HG03571 (cell line): ENCODE results near the gene FANCE.

Experiments
- ATAC-seq: cut with Tn5 transposase; IDR thresholded peaks from one replicate; pipeline ENCODE4 v1.9.1; 2021; ENCODE audit not compliant: unreplicated experiment

Gene FANCE, protein sequence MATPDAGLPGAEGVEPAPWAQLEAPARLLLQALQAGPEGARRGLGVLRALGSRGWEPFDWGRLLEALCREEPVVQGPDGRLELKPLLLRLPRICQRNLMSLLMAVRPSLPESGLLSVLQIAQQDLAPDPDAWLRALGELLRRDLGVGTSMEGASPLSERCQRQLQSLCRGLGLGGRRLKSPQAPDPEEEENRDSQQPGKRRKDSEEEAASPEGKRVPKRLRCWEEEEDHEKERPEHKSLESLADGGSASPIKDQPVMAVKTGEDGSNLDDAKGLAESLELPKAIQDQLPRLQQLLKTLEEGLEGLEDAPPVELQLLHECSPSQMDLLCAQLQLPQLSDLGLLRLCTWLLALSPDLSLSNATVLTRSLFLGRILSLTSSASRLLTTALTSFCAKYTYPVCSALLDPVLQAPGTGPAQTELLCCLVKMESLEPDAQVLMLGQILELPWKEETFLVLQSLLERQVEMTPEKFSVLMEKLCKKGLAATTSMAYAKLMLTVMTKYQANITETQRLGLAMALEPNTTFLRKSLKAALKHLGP

DNA sequence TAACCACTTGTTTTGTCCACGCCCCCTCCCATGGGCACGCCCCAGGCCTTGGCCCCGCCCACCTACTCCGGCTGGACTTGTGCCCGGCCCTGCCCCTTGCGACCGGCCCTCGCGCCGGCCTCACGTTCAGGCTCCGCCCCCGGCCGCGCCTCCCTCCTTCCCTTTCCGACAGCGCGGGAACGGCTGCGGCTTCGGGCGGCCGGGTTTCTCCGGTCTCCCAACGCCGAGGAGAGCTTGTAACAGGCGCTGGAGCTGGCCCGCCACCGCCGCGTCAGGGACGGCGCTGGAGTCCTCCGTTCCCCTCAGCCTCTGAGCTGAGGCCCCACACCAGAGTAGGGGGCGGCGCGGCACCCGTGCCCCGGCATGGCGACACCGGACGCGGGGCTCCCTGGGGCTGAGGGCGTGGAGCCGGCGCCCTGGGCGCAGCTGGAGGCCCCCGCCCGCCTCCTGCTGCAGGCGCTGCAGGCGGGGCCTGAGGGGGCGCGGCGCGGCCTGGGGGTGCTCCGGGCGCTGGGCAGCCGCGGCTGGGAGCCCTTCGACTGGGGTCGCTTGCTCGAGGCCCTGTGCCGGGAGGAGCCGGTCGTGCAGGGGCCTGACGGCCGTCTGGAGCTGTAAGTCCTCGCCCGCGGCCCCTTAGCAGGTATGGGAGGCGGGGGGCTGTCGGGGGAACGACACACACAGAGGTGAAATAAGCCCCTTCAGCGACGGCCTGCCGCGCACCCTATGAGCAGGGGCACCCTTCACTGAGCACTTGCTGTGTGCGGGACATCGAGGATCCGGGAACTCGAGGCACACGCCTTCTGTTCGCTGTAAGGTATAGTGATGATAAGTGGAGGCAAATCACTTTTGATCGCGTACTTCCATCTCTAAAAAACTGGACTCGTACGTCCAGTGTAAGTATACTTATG lies at the start of gene FANCE:
Gene FANCE (plus strand): TSS at position 156 of the 908 bp plus-strand sequence. CDS start 208 bp downstream, at position 364.
- peak; percentile 83 for ATAC-seq

DNA sequence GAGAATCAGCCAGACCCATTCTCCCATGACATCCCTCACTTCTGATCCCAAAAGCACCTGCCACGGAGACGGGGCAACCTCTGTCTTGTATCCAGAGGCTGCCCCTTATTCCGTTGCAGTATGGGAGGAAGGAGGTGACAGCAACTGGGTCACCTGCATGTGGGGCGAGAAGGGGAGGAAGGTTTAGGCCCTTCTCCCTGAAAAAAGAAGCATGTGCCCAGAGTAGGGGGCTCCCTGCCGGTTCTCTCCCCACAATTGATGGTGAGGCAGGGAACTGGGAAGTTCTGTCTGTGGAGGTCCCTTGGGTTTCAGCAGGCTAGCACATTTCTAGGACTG lies 49.3 kb upstream of the FANCE start:
- no peak for ATAC-seq

DNA sequence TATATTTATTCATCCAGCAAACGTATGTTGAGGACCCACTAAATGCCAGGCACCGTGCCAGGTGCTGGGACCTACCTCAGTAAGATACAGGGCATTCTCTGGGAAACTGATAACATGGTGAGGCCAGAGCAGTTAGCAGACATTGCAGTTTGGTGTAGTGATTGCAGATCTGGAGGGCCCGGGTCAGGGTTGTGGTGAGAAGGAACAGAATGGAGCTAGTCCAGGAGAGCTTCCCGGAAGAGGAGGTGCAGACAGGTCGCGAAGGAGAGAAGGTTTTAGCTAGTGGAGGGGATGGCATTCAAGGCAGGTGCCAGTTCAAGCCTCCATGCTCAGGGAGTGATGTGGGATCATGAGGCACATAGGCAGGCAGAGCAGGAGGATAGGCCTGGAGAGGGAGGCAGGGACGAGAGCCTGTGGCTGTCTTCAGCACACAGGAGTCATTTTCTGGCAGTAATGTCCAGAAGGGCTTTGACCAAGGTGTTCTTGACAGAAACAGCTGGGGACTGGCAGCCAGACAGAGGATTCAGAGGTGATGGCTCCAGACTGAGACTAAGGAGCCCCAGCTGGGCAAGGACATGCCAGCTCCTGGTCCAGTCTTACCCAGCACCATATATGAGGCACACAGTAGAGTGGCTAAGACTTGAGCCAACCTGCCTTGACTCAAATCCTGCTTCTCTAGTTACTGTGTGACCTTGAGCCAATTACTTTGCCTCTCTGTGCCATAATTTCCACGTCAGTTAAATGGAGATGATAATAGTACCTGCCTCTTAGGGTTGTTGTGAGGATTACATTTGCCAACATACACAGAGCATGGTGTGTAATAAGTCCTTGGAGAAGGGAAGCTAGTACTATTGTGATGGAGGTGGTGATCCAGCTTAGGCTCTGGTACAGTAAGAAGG lies 48.3 kb upstream of the FANCE start:
- no peak for ATAC-seq

DNA sequence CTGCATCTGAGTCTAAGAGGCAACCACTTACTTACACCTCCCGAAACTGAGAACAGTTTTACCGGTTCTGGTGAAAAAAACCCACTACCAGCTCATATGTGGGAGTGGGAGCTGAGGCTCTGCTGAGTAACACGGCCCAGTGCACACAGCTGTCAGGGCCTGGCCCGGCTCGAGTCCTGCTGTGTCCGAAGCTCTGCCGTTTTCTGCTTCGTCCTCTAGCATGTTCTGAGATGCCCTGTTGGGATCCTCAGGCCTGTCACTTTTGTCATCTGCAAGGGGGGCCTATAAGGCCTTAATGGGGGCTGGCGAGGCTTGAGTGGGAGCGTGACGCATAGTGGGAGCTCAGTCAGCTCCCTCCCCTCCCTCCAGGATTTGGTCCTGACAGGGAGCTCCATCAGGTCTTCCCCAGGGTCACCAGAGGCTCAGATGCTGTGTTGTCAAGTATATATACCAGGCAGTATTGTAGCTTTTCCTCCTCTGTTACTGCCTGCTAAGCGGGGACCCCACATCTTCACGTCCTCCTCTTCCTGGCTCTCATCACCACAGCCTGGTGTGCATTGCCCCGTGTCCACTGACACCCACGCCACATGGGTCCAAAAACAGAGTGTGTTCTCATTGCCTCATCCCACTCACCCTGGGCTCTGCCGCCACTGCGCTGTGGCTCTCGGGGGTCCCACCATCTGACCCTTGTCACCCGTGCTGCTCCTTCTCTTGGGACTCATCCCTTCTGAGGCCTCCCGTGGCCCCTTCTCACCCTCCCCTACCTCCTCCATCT lies 45.2 kb upstream of the FANCE start:
- no peak for ATAC-seq

DNA sequence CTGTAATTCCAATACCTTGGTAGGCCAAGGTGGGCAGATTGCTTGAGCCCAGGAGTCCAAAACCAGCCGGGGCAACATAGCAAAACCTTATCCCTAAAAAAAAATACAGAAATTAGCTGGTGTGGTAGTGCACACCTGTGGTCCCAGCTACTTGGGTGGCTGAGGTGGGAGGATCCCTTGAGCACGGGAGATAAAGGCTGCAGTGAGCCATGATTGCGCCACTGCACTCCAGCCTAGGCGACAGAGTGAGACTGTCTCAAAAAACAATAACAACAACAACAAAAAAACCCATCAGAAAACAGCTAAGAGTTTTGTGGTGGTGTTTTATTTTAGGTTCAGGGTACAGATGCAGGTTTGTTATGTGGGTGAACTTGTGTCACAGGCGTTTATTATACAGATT lies 42.9 kb upstream of the FANCE start:
- ATAC-seq: no peak

DNA sequence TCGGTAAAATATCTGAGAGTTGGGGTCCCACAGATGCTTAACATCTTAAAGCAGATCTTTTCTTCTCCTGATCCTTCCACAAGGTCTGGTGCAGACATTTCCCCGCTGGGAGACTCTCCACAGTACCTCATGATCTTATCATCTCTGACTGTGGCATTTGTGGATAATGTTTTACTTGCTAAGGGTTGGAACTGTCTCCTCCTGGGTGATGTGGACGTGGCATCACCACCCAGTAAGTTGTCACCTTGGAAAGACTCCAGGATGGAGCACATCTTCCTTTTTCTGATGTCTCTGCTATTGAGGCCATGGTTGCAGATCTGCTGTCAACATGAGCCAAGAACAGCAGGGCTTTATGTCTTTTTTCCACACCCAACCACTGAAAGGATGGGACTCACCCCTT lies 42.0 kb upstream of the FANCE start:
- ATAC-seq: no peak

DNA sequence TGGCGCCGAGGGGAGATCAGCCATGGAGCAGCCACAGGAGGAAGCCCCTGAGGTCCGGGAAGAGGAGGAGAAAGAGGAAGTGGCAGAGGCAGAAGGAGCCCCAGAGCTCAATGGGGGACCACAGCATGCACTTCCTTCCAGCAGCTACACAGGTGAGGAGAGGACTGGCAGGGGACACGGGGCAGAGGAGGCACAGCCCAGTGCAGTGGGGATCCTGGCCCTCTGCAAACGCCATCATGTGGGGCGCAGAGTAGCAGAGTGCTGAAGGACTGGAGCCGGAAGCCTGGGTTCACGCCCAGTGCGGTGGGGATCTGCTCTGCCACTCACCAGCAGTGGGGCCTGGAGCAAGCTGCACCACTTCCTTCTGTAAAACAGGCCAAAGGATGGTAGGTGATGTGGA lies 41.1 kb upstream of the FANCE start:
- ATAC-seq: no peak

DNA sequence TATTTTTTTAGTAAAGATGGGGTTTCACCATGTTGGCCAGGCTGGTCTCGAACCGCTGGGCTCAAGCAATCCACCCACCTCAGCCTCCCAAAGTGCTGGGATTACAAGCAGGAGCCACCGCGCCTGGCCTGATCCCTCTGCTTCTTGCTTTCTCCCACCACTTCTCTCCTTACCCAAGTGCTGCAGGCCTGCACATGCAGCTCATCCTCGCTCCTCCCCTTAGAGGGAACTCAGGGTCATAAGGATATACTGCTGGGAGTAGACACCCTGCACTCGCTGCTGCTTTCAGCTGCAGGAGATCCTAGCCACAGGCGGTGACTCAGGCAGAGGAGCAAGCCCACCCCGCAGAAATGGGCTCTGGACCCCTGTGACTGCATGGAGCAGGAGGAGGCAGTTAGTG lies 40.0 kb upstream of the FANCE start:
- ATAC-seq: no peak

DNA sequence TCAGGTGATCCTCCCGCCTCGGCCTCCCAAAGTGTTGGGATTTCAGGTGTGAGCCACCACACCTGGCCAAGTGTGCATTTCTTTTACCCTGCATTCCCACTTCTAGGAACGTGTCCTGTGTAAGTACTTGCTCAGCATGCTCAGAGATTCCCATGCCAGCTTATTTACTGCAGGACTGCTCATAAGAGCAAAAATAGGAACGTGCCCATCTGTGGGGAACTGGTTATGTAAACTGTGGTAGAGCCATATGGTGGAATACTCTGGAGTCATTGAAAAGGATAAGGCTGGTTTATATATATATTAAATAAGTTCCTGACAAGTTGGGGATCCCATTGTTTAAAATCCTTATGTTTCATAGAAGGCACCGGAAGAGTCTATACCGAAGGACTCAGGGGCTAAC lies 38.2 kb upstream of the FANCE start:
- ATAC-seq: no peak

DNA sequence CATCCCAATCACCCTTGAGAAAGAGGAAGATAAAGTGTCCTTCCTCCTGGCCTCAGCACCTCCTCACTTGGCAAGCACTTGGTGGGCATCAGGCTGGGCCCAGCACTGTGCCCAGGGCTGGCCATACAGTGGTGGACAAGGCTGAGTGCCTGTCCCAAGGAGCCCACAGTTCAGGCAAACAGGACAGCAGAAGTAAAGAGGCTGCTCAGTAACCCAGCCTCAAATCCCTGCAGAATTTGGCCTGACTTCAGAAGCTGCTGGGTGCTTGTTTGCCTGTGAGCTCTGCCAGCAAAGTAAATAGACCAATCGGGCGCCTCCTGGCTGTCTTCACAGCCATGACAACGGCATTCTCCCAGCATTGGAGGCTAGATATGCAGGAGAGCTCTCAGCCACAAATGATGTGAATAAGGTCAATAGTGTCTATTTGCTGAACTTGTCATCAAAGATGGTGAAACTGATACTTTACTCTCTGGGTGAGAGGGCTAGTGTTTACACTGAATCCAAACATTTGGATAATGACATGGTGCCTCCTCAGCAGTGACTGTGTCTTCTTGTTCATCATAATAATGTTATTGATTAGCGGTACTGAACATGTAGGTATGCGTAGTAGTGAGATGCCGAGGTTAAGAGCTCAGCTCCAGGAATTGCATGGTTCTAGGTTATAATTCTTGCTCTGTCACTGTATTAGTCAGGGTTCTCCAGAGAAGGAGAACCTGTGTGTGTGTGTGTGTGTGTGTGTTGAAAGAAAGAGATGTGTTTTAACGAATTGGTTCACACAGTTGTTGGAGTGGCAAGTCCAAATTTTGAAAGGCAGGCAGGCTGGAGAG lies 36.9 kb upstream of the FANCE start:
- no peak for ATAC-seq

DNA sequence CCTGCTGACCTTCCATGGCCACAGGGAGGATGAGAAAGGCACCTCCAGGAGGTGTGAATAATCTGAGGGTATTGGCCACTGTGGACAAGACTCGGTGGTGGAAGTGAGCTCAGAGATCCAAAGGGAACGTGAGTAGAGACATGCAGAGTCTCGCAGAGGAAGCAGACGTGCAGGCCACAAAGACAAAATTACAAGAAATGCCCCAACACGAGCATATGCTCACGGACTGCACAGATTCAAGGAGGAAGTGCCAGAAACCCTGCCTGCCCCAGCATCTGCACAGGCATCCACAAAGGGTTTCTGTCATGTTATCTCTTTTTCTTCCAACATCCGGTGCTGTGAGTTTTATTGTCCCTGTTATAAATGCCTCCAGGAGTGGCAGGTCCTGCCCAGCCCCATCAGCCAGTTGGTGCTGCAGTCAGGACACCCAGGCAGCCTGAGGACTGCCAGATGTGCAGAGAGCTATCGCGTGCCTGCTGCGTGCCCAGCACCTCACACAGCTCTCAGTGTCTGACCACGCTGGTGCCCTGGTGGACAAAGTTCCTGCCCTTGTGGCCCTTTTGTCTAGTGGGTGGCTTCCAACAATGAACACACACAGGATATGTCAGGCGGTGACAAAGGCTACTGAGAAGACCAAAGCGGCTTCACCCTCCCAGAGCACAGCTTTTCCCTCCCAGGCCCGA lies 34.0 kb upstream of the FANCE start:
- no peak for ATAC-seq

DNA sequence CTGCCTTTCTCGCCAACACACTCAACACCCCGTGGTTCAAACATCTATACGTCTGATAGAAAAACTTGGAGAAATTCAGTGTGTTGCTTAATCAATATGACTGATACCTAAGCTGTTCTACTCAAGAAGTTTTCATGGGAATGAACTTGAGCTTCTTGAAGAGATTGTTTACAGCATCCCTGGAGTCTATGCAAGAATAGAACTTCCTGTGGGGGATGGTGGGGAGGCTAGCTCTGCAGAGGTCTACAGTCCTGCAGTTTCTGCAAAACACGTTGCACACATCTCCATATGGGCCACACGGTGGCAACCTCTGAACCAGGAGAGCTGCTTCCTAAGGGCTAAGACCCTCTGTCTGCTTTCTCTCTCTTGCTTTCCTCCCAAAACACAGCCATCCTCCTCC lies 32.7 kb upstream of the FANCE start:
- no peak for ATAC-seq

DNA sequence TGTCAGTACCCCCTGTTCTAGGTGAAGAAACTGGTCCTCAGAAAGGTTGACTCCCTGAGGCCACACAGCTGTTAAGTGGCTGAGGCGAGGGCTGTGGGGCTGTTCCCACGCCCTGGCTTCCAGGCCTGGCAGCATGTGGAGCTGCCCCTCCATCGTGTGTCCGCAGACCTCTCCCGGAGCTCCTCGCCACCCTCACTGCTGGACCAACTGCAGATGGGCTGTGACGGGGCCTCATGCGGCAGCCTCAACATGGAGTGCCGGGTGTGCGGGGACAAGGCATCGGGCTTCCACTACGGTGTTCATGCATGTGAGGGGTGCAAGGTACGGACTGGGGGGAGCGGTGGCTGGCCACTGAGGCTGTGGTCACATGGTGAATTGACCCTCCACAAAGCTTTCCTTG lies 32.2 kb upstream of the FANCE start:
- ATAC-seq: no peak

DNA sequence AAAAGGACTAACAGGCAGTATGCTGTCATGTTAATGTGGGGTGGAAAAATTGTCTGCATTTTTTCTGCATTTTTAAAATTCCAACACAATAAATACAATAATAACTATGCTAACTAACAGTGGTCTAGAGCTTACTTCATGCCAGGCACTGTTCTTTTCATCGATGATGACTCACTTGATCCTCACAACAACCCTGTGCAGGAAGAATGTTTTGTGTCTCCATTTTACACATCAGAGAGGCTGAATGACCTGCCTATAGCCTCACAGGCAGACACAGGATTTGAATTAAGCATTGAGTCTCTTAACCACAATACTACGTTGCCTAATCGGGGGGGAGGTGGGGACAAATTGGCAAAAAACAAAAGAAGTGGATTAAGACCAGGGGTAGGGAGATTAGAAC lies 26.9 kb upstream of the FANCE start:
- ATAC-seq: no peak

DNA sequence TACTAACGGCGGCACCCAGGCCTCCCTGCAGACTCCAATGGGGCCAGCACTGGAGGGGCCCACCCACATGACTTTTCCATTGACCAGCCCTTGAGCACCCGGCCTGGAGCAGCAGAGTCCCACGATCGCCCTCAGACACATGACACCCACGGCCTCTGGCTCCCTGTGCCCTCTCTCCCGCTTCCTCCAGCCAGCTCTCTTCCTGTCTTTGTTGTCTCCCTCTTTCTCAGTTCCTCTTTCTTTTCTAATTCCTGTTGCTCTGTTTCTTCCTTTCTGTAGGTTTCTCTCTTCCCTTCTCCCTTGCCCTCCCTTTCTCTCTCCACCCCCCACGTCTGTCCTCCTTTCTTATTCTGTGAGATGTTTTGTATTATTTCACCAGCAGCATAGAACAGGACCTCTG lies 26.1 kb upstream of the FANCE start:
- no peak for ATAC-seq

DNA sequence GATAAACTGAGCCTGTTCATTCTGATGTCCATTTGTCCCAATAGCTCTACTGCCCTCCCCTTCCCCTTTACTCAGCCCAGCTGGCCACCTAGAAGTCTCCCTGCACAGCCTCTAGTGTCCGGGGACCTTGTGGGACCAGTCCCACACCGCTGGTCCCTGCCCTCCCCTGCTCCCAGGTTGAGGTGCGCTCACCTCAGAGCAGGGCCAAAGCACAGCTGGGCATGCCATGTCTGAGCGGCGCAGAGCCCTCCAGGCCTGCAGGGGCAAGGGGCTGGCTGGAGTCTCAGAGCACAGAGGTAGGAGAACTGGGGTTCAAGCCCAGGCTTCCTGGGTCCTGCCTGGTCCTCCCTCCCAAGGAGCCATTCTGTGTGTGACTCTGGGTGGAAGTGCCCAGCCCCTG lies 24.7 kb upstream of the FANCE start:
- ATAC-seq: no peak

DNA sequence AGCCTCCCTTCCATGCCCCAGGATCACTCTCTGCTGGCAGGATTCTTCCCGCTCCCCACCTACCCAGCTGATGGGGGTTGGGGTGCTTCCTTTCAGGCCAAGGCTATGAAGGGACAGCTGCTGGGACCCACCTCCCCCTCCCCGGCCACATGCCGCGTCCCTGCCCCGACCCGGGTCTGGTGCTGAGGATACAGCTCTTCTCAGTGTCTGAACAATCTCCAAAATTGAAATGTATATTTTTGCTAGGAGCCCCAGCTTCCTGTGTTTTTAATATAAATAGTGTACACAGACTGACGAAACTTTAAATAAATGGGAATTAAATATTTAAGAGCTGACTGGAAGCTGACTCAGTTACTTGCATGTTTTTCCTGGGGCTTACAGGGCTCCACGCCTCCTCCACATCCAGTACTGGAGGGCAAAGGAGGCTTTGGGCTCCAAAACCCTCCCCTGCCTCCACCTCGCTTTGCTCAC lies 24.3 kb upstream of the FANCE start:
- ATAC-seq: no peak

DNA sequence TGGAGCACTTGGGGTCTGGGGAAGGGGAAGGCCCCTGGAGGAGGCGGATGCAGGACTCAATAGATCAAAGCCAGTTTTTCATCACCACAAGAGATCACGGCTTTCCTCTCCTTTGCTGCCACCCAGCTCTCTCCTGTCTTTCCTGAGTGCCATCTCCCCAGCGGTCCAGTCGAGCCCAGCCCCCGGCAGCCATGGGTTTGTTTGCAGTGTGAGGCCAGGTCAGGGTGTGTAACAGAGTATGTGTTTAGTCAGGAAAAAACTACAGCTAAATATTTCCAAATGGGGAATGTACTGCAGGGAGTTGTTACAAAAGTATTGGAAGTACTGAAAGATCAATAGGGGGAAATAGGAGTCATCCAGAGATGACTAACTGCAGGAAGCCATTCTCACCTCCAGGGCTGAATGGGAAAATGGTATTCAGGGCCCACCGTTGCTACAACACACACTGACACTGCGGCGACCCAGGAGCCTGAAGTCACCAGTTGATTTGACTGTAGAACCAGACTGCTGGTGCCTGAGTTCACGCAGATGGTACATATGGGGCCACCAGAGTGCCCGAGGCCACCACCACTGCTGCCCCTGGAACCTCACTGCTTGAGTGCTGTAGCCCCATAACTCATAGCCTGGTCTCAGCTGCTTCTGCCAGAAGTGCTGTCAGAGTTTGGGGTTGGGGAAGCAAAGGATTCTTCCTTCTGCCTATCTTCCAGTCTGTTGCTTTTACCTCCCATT lies 23.6 kb upstream of the FANCE start:
- no peak for ATAC-seq
